ENCODE data around the gene NRXN3. TPM values are rescaled to one million over a fixed set of nuclear protein-coding genes. Genes with fewer than 3 reads are reported as not detected.

NRXN3 gene
- total RNA-seq, 4 donors from 2014 or later = 4.1 to 11.9 (median 5.8) TPM

GRCh38 chr14:78852040-78852439 lies 681.9 kb downstream of the NRXN3 start:
- in situ Hi-C loops (cut with MboI; ENCODE audit: low pct_ligation_motif_present in 1 of 4, low pct_unique_long_range_greater_than_20kb in 1 of 4, low sequenced_read_pairs in 3 of 4) = no loop called here
- intact Hi-C loops (cut with DNase I; ENCODE audit: low total_unique reads) = no loop called here
- no peak for TF ChIP-seq CTCF (IDR thresholded peaks at IDR 0.05)
- no peak for TF ChIP-seq POLR2A (IDR thresholded peaks at IDR 0.05)
- TF ChIP-seq EP300 (IDR thresholded peaks at IDR 0.05; ENCODE audit: low read depth) = no peak
- no peak for TF ChIP-seq POLR2AphosphoS5 (IDR thresholded peaks at IDR 0.05)
- Histone ChIP-seq H3K27me3 (no peaks in the 10 kb centered on the region), H3K27ac (no peak overlapping the region), H3K4me3 (no peak overlapping the region), H3K9me3 (no peaks in the 10 kb centered on the region), H3K4me1 (no peaks in the 10 kb centered on the region), H3K36me3 (no peaks in the 10 kb centered on the region)
- DNase-seq = no peak
- WGBS, 2 donors (ENCODE audit: low coverage in 1 of 2) = 22 to 61% methylated on average over 1 of the region's 1 CpG

DNA sequence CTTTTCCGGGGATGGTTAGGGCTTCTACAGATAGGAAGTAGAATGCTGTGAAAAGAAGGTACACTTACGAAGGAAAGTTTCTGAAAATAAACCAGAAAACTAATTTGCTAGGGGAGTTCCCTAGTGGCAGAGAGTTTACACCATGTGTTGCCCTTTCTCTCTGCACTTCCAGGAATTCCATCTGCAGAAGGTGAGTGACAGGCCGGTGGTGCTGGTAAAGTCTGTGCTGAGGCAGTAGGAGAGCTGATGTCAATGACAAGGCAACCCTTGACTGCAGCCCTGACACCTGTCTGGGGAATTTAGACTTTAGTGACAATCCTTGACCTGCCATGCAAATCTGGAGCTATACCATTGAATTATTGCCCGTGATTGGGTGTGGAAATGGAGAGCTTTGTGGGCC lies 687.8 kb downstream of the NRXN3 start:
- Histone ChIP-seq H3K9me3 (no peaks in the 10 kb centered on the region), H3K4me3 (no peak overlapping the region), H3K36me3 (no peaks in the 10 kb centered on the region), H3K27me3 (no peaks in the 10 kb centered on the region), H3K4me1 (no peaks in the 10 kb centered on the region), H3K27ac (no peak overlapping the region)
- DNase-seq = no peak
- TF ChIP-seq CTCF (IDR thresholded peaks at IDR 0.05) (no peak), POLR2A (IDR thresholded peaks at IDR 0.05) (no peak), EP300 (IDR thresholded peaks at IDR 0.05; ENCODE audit: low read depth) (no peak), POLR2AphosphoS5 (IDR thresholded peaks at IDR 0.05) (no peak)
- in situ Hi-C loops (cut with MboI; ENCODE audit: low pct_ligation_motif_present in 1 of 4, low pct_unique_long_range_greater_than_20kb in 1 of 4, low sequenced_read_pairs in 3 of 4) (no loop called here), intact Hi-C loops (cut with DNase I; ENCODE audit: low total_unique reads) (no loop called here)
- 73% methylated on average over 2 to 4 of the region's 4 CpGs for WGBS, 2 donors (ENCODE audit: low coverage in 1 of 2)

- no peak overlapping the region for H3K4me3 ChIP-seq
- TF ChIP-seq POLR2A (IDR thresholded peaks at IDR 0.05) = no peak
- no peak for TF ChIP-seq CTCF (IDR thresholded peaks at IDR 0.05)
- TF ChIP-seq EP300 (IDR thresholded peaks at IDR 0.05; ENCODE audit: low read depth) = no peak
- TF ChIP-seq POLR2AphosphoS5 (IDR thresholded peaks at IDR 0.05) = no peak
- in situ Hi-C loops (cut with MboI; ENCODE audit: low pct_ligation_motif_present in 1 of 4, low pct_unique_long_range_greater_than_20kb in 1 of 4, low sequenced_read_pairs in 3 of 4) (no loop called here), intact Hi-C loops (cut with DNase I; ENCODE audit: low total_unique reads) (no loop called here)
- H3K9me3 ChIP-seq = no peaks in the 10 kb centered on the region
- H3K4me1 ChIP-seq = no peaks in the 10 kb centered on the region
- no peak for DNase-seq
- 0 to 6% methylated on average over 2 to 4 of the region's 4 CpGs for WGBS, 2 donors (ENCODE audit: low coverage in 1 of 2)
- no peaks in the 10 kb centered on the region for H3K36me3 ChIP-seq
- no peak overlapping the region for H3K27ac ChIP-seq
- H3K27me3 ChIP-seq = no peaks in the 10 kb centered on the region
Observed at GRCh38 chr14:78863143-78863542, 693.0 kb downstream of the NRXN3 start.

DNA sequence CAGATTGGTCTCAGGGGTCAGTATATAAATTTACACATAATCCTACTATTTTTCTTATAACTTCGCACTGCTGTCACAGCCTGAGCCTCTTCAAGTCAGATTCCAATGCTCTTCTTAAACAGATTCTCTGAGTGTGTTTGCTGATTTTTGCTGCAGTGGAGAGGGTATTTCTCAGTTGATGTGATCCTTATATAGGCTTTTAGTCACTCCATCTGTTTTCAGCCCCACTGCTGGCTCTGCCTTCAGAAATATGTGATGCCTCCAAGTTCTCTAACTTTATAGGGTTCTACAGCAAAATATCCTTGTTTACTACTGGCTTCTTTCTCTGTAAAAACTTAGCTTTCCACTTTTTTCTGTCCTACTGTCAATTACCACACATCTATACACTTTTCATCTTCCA lies 702.7 kb downstream of the NRXN3 start:
- 86 to 91% methylated on average over 1 of the region's 1 CpG for WGBS, 2 donors (ENCODE audit: low coverage in 1 of 2)
- H3K4me1 ChIP-seq = no peaks in the 10 kb centered on the region
- TF ChIP-seq POLR2A (IDR thresholded peaks at IDR 0.05) (no peak), POLR2AphosphoS5 (IDR thresholded peaks at IDR 0.05) (no peak), EP300 (IDR thresholded peaks at IDR 0.05; ENCODE audit: low read depth) (no peak), CTCF (IDR thresholded peaks at IDR 0.05) (no peak)
- H3K9me3 ChIP-seq = no peaks in the 10 kb centered on the region
- H3K36me3 ChIP-seq = no peaks in the 10 kb centered on the region
- H3K4me3 ChIP-seq = no peak overlapping the region
- no peak for DNase-seq
- in situ Hi-C loops (cut with MboI; ENCODE audit: low pct_ligation_motif_present in 1 of 4, low pct_unique_long_range_greater_than_20kb in 1 of 4, low sequenced_read_pairs in 3 of 4) = no loop called here
- no peaks in the 10 kb centered on the region for H3K27me3 ChIP-seq
- no peak overlapping the region for H3K27ac ChIP-seq
- intact Hi-C loops (cut with DNase I; ENCODE audit: low total_unique reads) = no loop called here
